OCI-LY3 (cell line): ENCODE data around the gene AUTS2.

Experiments
- H2AFZ ChIP-seq: fragments of 200-600, 300-600 bp; shearing (Covaris generic); 2 replicates; pipeline ENCODE4 v1.6.0; 2014; ENCODE audit warnings: antibody characterized with exemption, low read depth, low read length
- H3K27ac ChIP-seq: fragments of 200-600, 300-600 bp; sonication (generic); 2 replicates; pipeline ENCODE4 v1.5.1; 2014; ENCODE audit warnings: mild to moderate bottlenecking, low read length, moderate library complexity, mixed read lengths
- H3K27me3 ChIP-seq: fragments of 200-600, 300-600 bp; sonication (generic); 2 replicates; pipeline ENCODE4 v1.6.1; 2014; ENCODE audit warnings: low read depth, low read length, mixed read lengths
- H3K36me3 ChIP-seq: fragments of 200-600, 300-600 bp; sonication (generic); replicated peaks from 2 replicates; pipeline ENCODE3; 2014; ENCODE audit warnings: low read depth, low read length, mixed read lengths
- H3K4me1 ChIP-seq: fragments of 300-600, 200-600 bp; sonication (generic); 2 replicates; pipeline ENCODE4 v1.6.1; 2014; ENCODE audit warnings: low read length, mixed read lengths
- H3K4me2 ChIP-seq: fragments of 200-600, 300-600 bp; sonication (generic); 2 replicates; pipeline ENCODE4 v1.6.1; 2014; ENCODE audit warnings: low read length, mixed read lengths
- H3K4me3 ChIP-seq: fragments of 300-600, 200-600 bp; sonication (generic); 2 replicates; pipeline ENCODE4 v1.5.1; 2014; ENCODE audit warnings: antibody characterized with exemption, mild to moderate bottlenecking, low read length, moderate library complexity
- H3K79me2 ChIP-seq: fragments of 300-600, 200-600 bp; shearing (Covaris generic); 2 replicates; pipeline ENCODE4 v1.6.1; 2014; ENCODE audit warnings: mild to moderate bottlenecking, low read length, mixed read lengths
- H3K9ac ChIP-seq: fragments of 300-600, 200-600 bp; shearing (Covaris generic); 2 replicates; pipeline ENCODE4 v1.6.0; 2014; ENCODE audit warnings: mild to moderate bottlenecking, low read length, moderate library complexity
- H3K9me3 ChIP-seq: fragments of 200-600, 300-600 bp; shearing (Covaris generic); 2 replicates; pipeline ENCODE4 v1.6.1; 2014; ENCODE audit warnings: low read length, mixed read lengths; ENCODE audit not compliant: insufficient read depth
- H4K20me1 ChIP-seq: fragments of 200-600, 300-600 bp; sonication (generic); 2 replicates; pipeline ENCODE4 v1.6.1; 2016; ENCODE audit warnings: low read length, mixed read lengths; ENCODE audit not compliant: insufficient read depth
- CTCF ChIP-seq: fragments of 200-600, 300-600 bp; sonication (generic); IDR thresholded peaks from 2 replicates; pipeline ENCODE4 v1.5.1; 2014; ENCODE audit warnings: antibody characterized with exemption, low read length, low read depth
- EZH2phosphoT487 ChIP-seq: fragments of 200-600 bp; shearing (Covaris generic); IDR thresholded peaks from 2 replicates; pipeline ENCODE4 v1.6.1; 2018; ENCODE audit warnings: antibody characterized with exemption, mixed run types, low read depth

The AUTS2 gene

GRCh38 chr7:70068531-70068930, 470.3 kb downstream of the AUTS2 start:
- Histone ChIP-seq H3K9me3 (no peaks in the 10 kb centered on the region), H3K9ac (no peak overlapping the region), H4K20me1 (no peaks in the 10 kb centered on the region), H3K36me3 (no peaks in the 10 kb centered on the region), H3K79me2 (no peaks in the 10 kb centered on the region), H3K27ac (no peak overlapping the region), H3K4me2 (no peak overlapping the region), H3K27me3 (no peaks in the 10 kb centered on the region), H3K4me1 (no peaks in the 10 kb centered on the region), H3K4me3 (no peak overlapping the region), H2AFZ (no peak overlapping the region)
- no peak for TF ChIP-seq EZH2phosphoT487
- TF ChIP-seq CTCF = no peak

- Histone ChIP-seq H2AFZ (no peak overlapping the region), H3K9ac (no peak overlapping the region), H3K27me3 (no peaks in the 10 kb centered on the region), H3K4me2 (no peak overlapping the region), H3K4me1 (no peaks in the 10 kb centered on the region), H3K9me3 (no peaks in the 10 kb centered on the region), H3K79me2 (no peaks in the 10 kb centered on the region), H3K27ac (no peak overlapping the region), H3K36me3 (no peaks in the 10 kb centered on the region), H3K4me3 (no peak overlapping the region), H4K20me1 (no peaks in the 10 kb centered on the region)
- TF ChIP-seq CTCF = no peak
- no peak for TF ChIP-seq EZH2phosphoT487
These were observed 471.7 kb downstream of the AUTS2 start for GRCh38 chr7:70069977-70070376.

GRCh38 chr7:70071766-70072165, 473.5 kb downstream of the AUTS2 start:
- no peak overlapping the region for H2AFZ ChIP-seq
- H3K4me3 ChIP-seq = no peak overlapping the region

GRCh38 chr7:70072220-70072619, 473.9 kb downstream of the AUTS2 start:
- H3K4me3 ChIP-seq = no peak overlapping the region
- no peaks in the 10 kb centered on the region for H4K20me1 ChIP-seq
- no peaks in the 10 kb centered on the region for H3K4me1 ChIP-seq

More at GRCh38 chr7:70071766-70072165, 473.5 kb downstream of the AUTS2 start:
- Histone ChIP-seq H3K27ac (no peak overlapping the region), H3K36me3 (no peaks in the 10 kb centered on the region), H4K20me1 (no peaks in the 10 kb centered on the region), H3K9me3 (no peaks in the 10 kb centered on the region), H3K4me2 (no peak overlapping the region), H3K27me3 (no peaks in the 10 kb centered on the region), H3K79me2 (no peaks in the 10 kb centered on the region), H3K9ac (no peak overlapping the region), H3K4me1 (no peaks in the 10 kb centered on the region)
- TF ChIP-seq EZH2phosphoT487 = no peak
- TF ChIP-seq CTCF = no peak

More at GRCh38 chr7:70072220-70072619, 473.9 kb downstream of the AUTS2 start:
- Histone ChIP-seq H3K79me2 (no peaks in the 10 kb centered on the region), H3K9ac (no peak overlapping the region), H3K4me2 (no peak overlapping the region), H2AFZ (no peak overlapping the region), H3K27me3 (no peaks in the 10 kb centered on the region), H3K9me3 (no peaks in the 10 kb centered on the region), H3K27ac (no peak overlapping the region), H3K36me3 (no peaks in the 10 kb centered on the region)
- TF ChIP-seq EZH2phosphoT487 (no peak), CTCF (no peak)
